A549 (cell line): Measurements from ENCODE around the gene STAB2.

Experiments
- CTCF ChIP-seq: fragments of >200 bp; sonication (Bioruptor Twin); formaldehyde crosslinking; IDR thresholded peaks from 3 replicates; pipeline ENCODE4 v1.5.1; 2016
- EP300 ChIP-seq, 2 experiments: fragments of >200 bp; sonication (Bioruptor Twin); formaldehyde crosslinking; IDR thresholded peaks; 2 replicates in 1 of 2; 3 replicates in 1 of 2; pipeline ENCODE4 v1.6.1; 2016 to 2017
- HOXA7 ChIP-seq: fragments of 250-450 bp; sonication (Bioruptor Pico); IDR thresholded peaks from 2 replicates; pipeline ENCODE4 v1.5.0; 2020; ENCODE audit warnings: mild to moderate bottlenecking, moderate library complexity
- JUNB ChIP-seq: fragments of >200 bp; sonication (Bioruptor Twin); formaldehyde crosslinking; IDR thresholded peaks from 2 replicates; pipeline ENCODE4 v1.6.1; 2016
- MAFK ChIP-seq: fragments of 450-650 bp; IDR thresholded peaks from 2 replicates; pipeline ENCODE4 v1.6.1; 2014; ENCODE audit not compliant: partially characterized antibody
- MAX ChIP-seq: IDR thresholded peaks from 2 replicates; pipeline ENCODE4 v1.6.1; 2012
- POLR2A ChIP-seq: IDR thresholded peaks from 2 replicates; pipeline ENCODE4 v1.6.1; 2012; ENCODE audit warnings: mild to moderate bottlenecking, low read length
- POLR2AphosphoS2 ChIP-seq: conservative IDR thresholded peaks from 2 replicates; pipeline ENCODE4 v1.6.1; 2012; ENCODE audit warnings: low read length, improper control_type of control experiment, inconsistent platforms
- RARB ChIP-seq: fragments of 250-450 bp; sonication (Bioruptor Pico); IDR thresholded peaks from 2 replicates; pipeline ENCODE4 v1.8.0; 2021; ENCODE audit warnings: mild to moderate bottlenecking, moderate library complexity
- TF ChIP-seq, protein P1 (sequence below): fragments of 450-650 bp; IDR thresholded peaks from 2 replicates; pipeline ENCODE4 v1.6.1; 2014; ENCODE audit warnings: antibody characterized with exemption

- TF ChIP-seq CTCF: no peak
- no peak for TF ChIP-seq POLR2AphosphoS2
- TF ChIP-seq HOXA7 (CRISPR knock-in tag): no peak
- TF ChIP-seq, protein P1, sequence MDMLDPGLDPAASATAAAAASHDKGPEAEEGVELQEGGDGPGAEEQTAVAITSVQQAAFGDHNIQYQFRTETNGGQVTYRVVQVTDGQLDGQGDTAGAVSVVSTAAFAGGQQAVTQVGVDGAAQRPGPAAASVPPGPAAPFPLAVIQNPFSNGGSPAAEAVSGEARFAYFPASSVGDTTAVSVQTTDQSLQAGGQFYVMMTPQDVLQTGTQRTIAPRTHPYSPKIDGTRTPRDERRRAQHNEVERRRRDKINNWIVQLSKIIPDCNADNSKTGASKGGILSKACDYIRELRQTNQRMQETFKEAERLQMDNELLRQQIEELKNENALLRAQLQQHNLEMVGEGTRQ: no peak
- TF ChIP-seq POLR2A: no peak
- no peak for TF ChIP-seq RARB (CRISPR knock-in tag)
- TF ChIP-seq EP300 (IDR thresholded peaks at IDR 0.05): no peak
- TF ChIP-seq JUNB: no peak
- no peak for TF ChIP-seq MAFK
- TF ChIP-seq MAX: no peak
These were observed 65.7 kb downstream of the STAB2 start for GRCh38 chr12:103652808-103653207.
